A549 (cell line): ENCODE measurements around the gene PAPLN. TPM values are rescaled to one million over a fixed set of nuclear protein-coding genes. Genes with fewer than 3 reads are reported as not detected.

ENCODE experiments used
- ATAC-seq, 2 experiments: fragments of 200-7000 bp in 1 of 2; fragments of >200 bp in 1 of 2; cut with Nextera tagmentation in 1 of 2; cut with Tn5 transposase in 1 of 2; 3 replicates each; pipeline versions ENCODE4 v1.8.0 to v1.9.1; 2018 to 2020; ENCODE audit warnings: mild to moderate bottlenecking in 1 of 2, moderate library complexity in 1 of 2
- CTCF ChIA-PET: fragments of 300-600 bp; sonication (Branson Sonifier 250); formaldehyde crosslinking; extraction: SDS; loops from one replicate; lab custom pipeline; 2021; ENCODE audit warnings: antibody characterized with exemption, inconsistent platforms; lab: Yijun Ruan, JAX
- POLR2A ChIA-PET: fragments of 350-600 bp; formaldehyde crosslinking; extraction: SDS; loops from one replicate; lab custom pipeline; 2021; ENCODE audit warnings: antibody characterized with exemption, inconsistent platforms; lab: Yijun Ruan, JAX
- DNase-seq, 2 experiments: peaks; one replicate each; pipeline versions ENCODE4 v3.0.0 to v3.0.0-alpha.2; 2011 to 2016; ENCODE audit warnings: low read depth in 1 of 2, low spot score in 1 of 2
- FAIRE-seq: peaks from 2 replicates; lab custom pipeline; 2011; peaks lifted over from hg19 to GRCh38; lab: Jason Lieb, UNC
- H3K27ac ChIP-seq, 2 experiments: fragments of >200 bp; sonication (Bioruptor Twin); formaldehyde crosslinking; 3 replicates each; pipeline ENCODE4 v1.5.1; 2016 to 2017
- H3K4me1 ChIP-seq: fragments of >200 bp; sonication (Bioruptor Twin); formaldehyde crosslinking; 3 replicates; pipeline ENCODE4 v1.6.1; 2016
- H3K4me2 ChIP-seq: fragments of >200 bp; sonication (Bioruptor Twin); formaldehyde crosslinking; 3 replicates; pipeline ENCODE4 v1.6.1; 2016
- H3K4me3 ChIP-seq: fragments of >200 bp; sonication (Bioruptor Twin); formaldehyde crosslinking; 3 replicates; pipeline ENCODE4 v1.5.1; 2016
- H3K9me3 ChIP-seq: fragments of >200 bp; sonication (Bioruptor Twin); formaldehyde crosslinking; 3 replicates; pipeline ENCODE4 v1.6.1; 2016
- ATOH8 ChIP-seq: fragments of 250-450 bp; sonication (Bioruptor Pico); IDR thresholded peaks from 2 replicates; pipeline ENCODE4 v1.5.0; 2020; ENCODE audit warnings: low read depth, mild to moderate bottlenecking, moderate library complexity
- BHLHE40 ChIP-seq: IDR thresholded peaks from 2 replicates; pipeline ENCODE4 v1.6.1; 2012; ENCODE audit warnings: low read depth, low read length, inconsistent platforms
- CBX2 ChIP-seq: fragments of 200-600 bp; sonication (generic); IDR thresholded peaks from 2 replicates; pipeline ENCODE4 v1.6.1; 2016; ENCODE audit warnings: low read depth, mild to moderate bottlenecking, borderline replicate concordance
- CBX8 ChIP-seq: fragments of 200-600 bp; sonication (generic); IDR thresholded peaks from 2 replicates; pipeline ENCODE4 v1.6.1; 2016
- CEBPB ChIP-seq, 2 experiments: fragments of >200 bp in 1 of 2; sonication (Bioruptor Twin) in 1 of 2; formaldehyde crosslinking in 1 of 2; IDR thresholded peaks; 2 replicates each; pipeline ENCODE4 v1.6.1; 2012 to 2016
- CHD2 ChIP-seq: fragments of 150-350 bp; IDR thresholded peaks from 2 replicates; pipeline ENCODE4 v1.6.1; 2014; ENCODE audit warnings: low read length; ENCODE audit not compliant: partially characterized antibody
- CHD4 ChIP-seq: fragments of 200-600 bp; sonication (generic); IDR thresholded peaks from 2 replicates; pipeline ENCODE4 v1.6.1; 2016; ENCODE audit warnings: antibody characterized with exemption, mild to moderate bottlenecking, borderline replicate concordance
- EP300 ChIP-seq, 2 experiments: fragments of >200 bp; sonication (Bioruptor Twin); formaldehyde crosslinking; IDR thresholded peaks; 2 replicates in 1 of 2; 3 replicates in 1 of 2; pipeline ENCODE4 v1.6.1; 2016 to 2017
- FOSB ChIP-seq: fragments of 250-450 bp; sonication (Bioruptor Pico); IDR thresholded peaks from 2 replicates; pipeline ENCODE4 v1.5.0; 2020; ENCODE audit warnings: mild to moderate bottlenecking, moderate library complexity
- FOSL2 ChIP-seq, 2 experiments: fragments of 450-650 bp in 1 of 2; fragments of >200 bp in 1 of 2; sonication (Bioruptor Twin) in 1 of 2; formaldehyde crosslinking; IDR thresholded peaks; 2 replicates each; pipeline versions ENCODE4 v1.5.0 to v1.6.1; 2016 to 2020; ENCODE audit warnings: mild to moderate bottlenecking in 1 of 2, moderate library complexity in 1 of 2
- FOXS1 ChIP-seq: fragments of 250-450 bp; sonication (Bioruptor Pico); IDR thresholded peaks from 2 replicates; pipeline ENCODE4 v1.5.0; 2020; ENCODE audit warnings: mild to moderate bottlenecking, moderate library complexity
- HEYL ChIP-seq: fragments of 250-450 bp; sonication (Bioruptor Pico); IDR thresholded peaks from 2 replicates; pipeline ENCODE4 v1.8.0; 2021; ENCODE audit warnings: mild to moderate bottlenecking, moderate library complexity
- HOXB13 ChIP-seq: fragments of 250-450 bp; sonication (Bioruptor Pico); IDR thresholded peaks from 2 replicates; pipeline ENCODE4 v1.5.0; 2020; ENCODE audit warnings: low read depth, mild to moderate bottlenecking, moderate library complexity
- KDM1A ChIP-seq: fragments of 200-600 bp; sonication (generic); IDR thresholded peaks from 2 replicates; pipeline ENCODE4 v1.6.1; 2016; ENCODE audit warnings: low read depth, mild to moderate bottlenecking
- KDM5A ChIP-seq: fragments of 200-600 bp; sonication (generic); IDR thresholded peaks from 2 replicates; pipeline ENCODE4 v1.6.1; 2016; ENCODE audit warnings: antibody characterized with exemption, mild to moderate bottlenecking
- MAZ ChIP-seq: fragments of 150-350 bp; IDR thresholded peaks from 2 replicates; pipeline ENCODE4 v1.6.1; 2014; ENCODE audit warnings: antibody characterized with exemption, low read depth, low read length, borderline replicate concordance
- NFE2L2 ChIP-seq: fragments of 150-350 bp; conservative IDR thresholded peaks from 2 replicates; pipeline ENCODE4 v1.6.1; 2014; ENCODE audit warnings: low read length
- NPAS2 ChIP-seq: fragments of 250-450 bp; sonication (Bioruptor Pico); IDR thresholded peaks from 2 replicates; pipeline ENCODE4 v1.8.0; 2022; ENCODE audit warnings: mild to moderate bottlenecking, moderate library complexity, borderline replicate concordance
- PBX3 ChIP-seq: IDR thresholded peaks from 2 replicates; pipeline ENCODE4 v1.6.1; 2012
- PHF8 ChIP-seq: fragments of 200-600 bp; sonication (generic); IDR thresholded peaks from 2 replicates; pipeline ENCODE4 v1.6.1; 2016; ENCODE audit warnings: low read depth, mild to moderate bottlenecking, antibody characterized with exemption, moderate library complexity, borderline replicate concordance
- POLR2A ChIP-seq: IDR thresholded peaks from 2 replicates; pipeline ENCODE4 v1.6.1; 2012; ENCODE audit warnings: mild to moderate bottlenecking, low read length
- POLR2AphosphoS2 ChIP-seq: conservative IDR thresholded peaks from 2 replicates; pipeline ENCODE4 v1.6.1; 2012; ENCODE audit warnings: low read length, improper control_type of control experiment, inconsistent platforms
- RAD21 ChIP-seq, 2 experiments: fragments of >200 bp in 1 of 2; sonication (Bioruptor Twin) in 1 of 2; formaldehyde crosslinking in 1 of 2; IDR thresholded peaks in 1 of 2; conservative IDR thresholded peaks in 1 of 2; 2 replicates in 1 of 2; 3 replicates in 1 of 2; pipeline ENCODE4 v1.6.1; 2012 to 2018; ENCODE audit warnings: inconsistent platforms in 1 of 2
- ZC3H11A ChIP-seq: fragments of 450-650 bp; IDR thresholded peaks from 2 replicates; pipeline ENCODE4 v1.6.1; 2014; ENCODE audit warnings: antibody characterized with exemption, mild to moderate bottlenecking
- ZNF302 ChIP-seq: fragments of 250-450 bp; sonication (Bioruptor Pico); IDR thresholded peaks from 2 replicates; pipeline ENCODE4 v1.9.0; 2021; ENCODE audit warnings: inconsistent platforms, mild to moderate bottlenecking, moderate library complexity
- whole genome bisulfite sequencing: methylation state at CpG from one replicate; pipeline ENCODE4 v1.1.6; 2017; ENCODE audit errors: missing lambda C conversion rate; 5-methylcytosine and 5-hydroxymethylcytosine counted together
- polyA plus RNA-seq, 4 experiments: library from polyadenylated mRNA; depleted of rRNA in 3 of 4; stranded (reverse); fragments of >200 nt; fragmentation: RNase III in 1 of 4; extraction: RNeasy Plus Mini Kit Qiagen cat#74134 plus additional on column Dnase treatment in 1 of 4; gene quantifications; 2 replicates in 3 of 4; 3 replicates in 1 of 4; pipeline ENCODE4 v1.2.3, GENCODE V29; 2011 to 2017
- TF ChIP-seq, protein P1 (sequence below): fragments of 450-650 bp; IDR thresholded peaks from 2 replicates; pipeline ENCODE4 v1.6.1; 2014; ENCODE audit warnings: antibody characterized with exemption
- TF ChIP-seq, protein P2 (sequence below): fragments of >200 bp; sonication (Bioruptor Twin); formaldehyde crosslinking; IDR thresholded peaks from 3 replicates; pipeline ENCODE4 v1.5.1; 2016

PAPLN gene
- polyA plus RNA-seq, 2 of the 4 experiments (the other 2 are of a cell fraction): 4.3 to 5.0 TPM

GRCh38 chr14:73242357-73242901 is 5.1 kb downstream of the PAPLN start:
- 88% methylated on average over 6 of the region's 6 CpGs for WGBS
- Histone ChIP-seq H3K4me2 (no peak overlapping the region), H3K4me3 (no peak overlapping the region), H3K27ac (no peak overlapping the region), H3K4me1 (peaks cover 11% of the 10 kb centered on the region), H3K9me3 (no peaks in the 10 kb centered on the region)
- POLR2A ChIA-PET: no interaction called here
- no peak for TF ChIP-seq POLR2AphosphoS2
- TF ChIP-seq PBX3: no peak
- no peak for TF ChIP-seq CHD4
- TF ChIP-seq NPAS2: no peak
- no peak for TF ChIP-seq HOXB13 (CRISPR knock-in tag)
- no peak for TF ChIP-seq MAZ
- TF ChIP-seq HEYL (CRISPR knock-in tag): no peak
- no peak for TF ChIP-seq CEBPB (IDR thresholded peaks at IDR 0.05)
- no peak for TF ChIP-seq ZC3H11A
- TF ChIP-seq, protein P1, sequence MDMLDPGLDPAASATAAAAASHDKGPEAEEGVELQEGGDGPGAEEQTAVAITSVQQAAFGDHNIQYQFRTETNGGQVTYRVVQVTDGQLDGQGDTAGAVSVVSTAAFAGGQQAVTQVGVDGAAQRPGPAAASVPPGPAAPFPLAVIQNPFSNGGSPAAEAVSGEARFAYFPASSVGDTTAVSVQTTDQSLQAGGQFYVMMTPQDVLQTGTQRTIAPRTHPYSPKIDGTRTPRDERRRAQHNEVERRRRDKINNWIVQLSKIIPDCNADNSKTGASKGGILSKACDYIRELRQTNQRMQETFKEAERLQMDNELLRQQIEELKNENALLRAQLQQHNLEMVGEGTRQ: no peak
- no peak for TF ChIP-seq KDM1A
- TF ChIP-seq PHF8: no peak
- TF ChIP-seq CHD2: no peak
- TF ChIP-seq, protein P2, sequence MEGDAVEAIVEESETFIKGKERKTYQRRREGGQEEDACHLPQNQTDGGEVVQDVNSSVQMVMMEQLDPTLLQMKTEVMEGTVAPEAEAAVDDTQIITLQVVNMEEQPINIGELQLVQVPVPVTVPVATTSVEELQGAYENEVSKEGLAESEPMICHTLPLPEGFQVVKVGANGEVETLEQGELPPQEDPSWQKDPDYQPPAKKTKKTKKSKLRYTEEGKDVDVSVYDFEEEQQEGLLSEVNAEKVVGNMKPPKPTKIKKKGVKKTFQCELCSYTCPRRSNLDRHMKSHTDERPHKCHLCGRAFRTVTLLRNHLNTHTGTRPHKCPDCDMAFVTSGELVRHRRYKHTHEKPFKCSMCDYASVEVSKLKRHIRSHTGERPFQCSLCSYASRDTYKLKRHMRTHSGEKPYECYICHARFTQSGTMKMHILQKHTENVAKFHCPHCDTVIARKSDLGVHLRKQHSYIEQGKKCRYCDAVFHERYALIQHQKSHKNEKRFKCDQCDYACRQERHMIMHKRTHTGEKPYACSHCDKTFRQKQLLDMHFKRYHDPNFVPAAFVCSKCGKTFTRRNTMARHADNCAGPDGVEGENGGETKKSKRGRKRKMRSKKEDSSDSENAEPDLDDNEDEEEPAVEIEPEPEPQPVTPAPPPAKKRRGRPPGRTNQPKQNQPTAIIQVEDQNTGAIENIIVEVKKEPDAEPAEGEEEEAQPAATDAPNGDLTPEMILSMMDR: no peak
- TF ChIP-seq RAD21 (conservative IDR thresholded peaks at IDR 0.05 in 1 of 2, IDR thresholded peaks at IDR 0.05 in 1 of 2): no peak
- no peak for TF ChIP-seq FOSB (CRISPR knock-in tag)
- no peak for TF ChIP-seq POLR2A
- no peak for TF ChIP-seq CBX8
- DNase-seq (no peak), ATAC-seq (no peak), FAIRE-seq (no peak)
- CTCF ChIA-PET: interaction anchor here (0.5 to 5.3 kb wide), 8 partner anchors 10 to 641 kb away, joined by 3 to 26 read pairs (median 3); no protein-coding TSS in a partner anchor

DNA sequence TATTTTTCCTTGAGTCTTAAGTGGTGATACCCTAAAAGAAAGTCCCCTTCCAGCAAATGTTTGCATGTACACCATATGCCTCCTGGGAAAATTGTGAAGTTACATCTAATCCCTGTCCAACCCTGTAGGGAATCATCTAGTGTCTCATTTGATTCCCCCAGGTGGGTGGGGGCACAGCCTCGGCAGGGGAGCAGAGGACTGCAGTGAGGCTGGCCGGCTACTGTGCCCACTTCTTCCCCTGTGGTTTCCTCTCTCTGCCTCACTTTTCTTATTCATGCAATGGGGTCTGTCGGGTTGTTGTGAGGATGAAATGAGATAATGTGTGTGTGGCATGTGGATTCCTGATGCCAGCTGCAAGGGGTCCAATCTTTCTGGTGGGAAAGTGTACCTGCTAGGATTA is 6.0 kb downstream of the PAPLN start:
- Histone ChIP-seq H3K4me3 (no peak overlapping the region), H3K4me2 (no peak overlapping the region), H3K4me1 (peaks cover 9% of the 10 kb centered on the region), H3K27ac (no peak overlapping the region), H3K9me3 (no peaks in the 10 kb centered on the region)
- DNase-seq: no peak
- no peak for ATAC-seq
- CTCF ChIA-PET: interaction anchor here (0.8 to 5.3 kb wide), 2 partner anchors 11 to 294 kb away, joined by 3 to 26 read pairs; no protein-coding TSS in a partner anchor
- POLR2A ChIA-PET: no interaction called here
- 73% methylated on average over 3 of the region's 3 CpGs for WGBS
- FAIRE-seq: no peak
- TF ChIP-seq RAD21 (conservative IDR thresholded peaks at IDR 0.05 in 1 of 2, IDR thresholded peaks at IDR 0.05 in 1 of 2): no peak
- TF ChIP-seq, protein P2: no peak
- TF ChIP-seq KDM5A: no peak
- no peak for TF ChIP-seq FOSL2 (IDR thresholded peaks at IDR 0.05)
- TF ChIP-seq FOSL2 (CRISPR knock-in tag; IDR thresholded peaks at IDR 0.05): no peak
- TF ChIP-seq ZNF302 (CRISPR knock-in tag): no peak
- no peak for TF ChIP-seq CBX2
- TF ChIP-seq ATOH8 (CRISPR knock-in tag): no peak
- TF ChIP-seq FOXS1: no peak
- TF ChIP-seq BHLHE40: no peak
- no peak for TF ChIP-seq NFE2L2
- no peak for TF ChIP-seq CEBPB (IDR thresholded peaks at IDR 0.05)
- no peak for TF ChIP-seq EP300 (IDR thresholded peaks at IDR 0.05)
- TF ChIP-seq FOSB (CRISPR knock-in tag): no peak
